NCI-H1092 treated with DMSO at 0.1 percent for 48 hours (cell line): ENCODE results near the gene SYNE3.

ENCODE experiments used
- DNase-seq: peaks from one replicate; lab custom pipeline; 2025; lab: John Stamatoyannopoulos, UW

Gene SYNE3

GRCh38 chr14:95541346-95541745, 24.9 kb upstream of the SYNE3 start:
- no peak for DNase-seq

GRCh38 chr14:95540236-95540855, 23.9 kb upstream of the SYNE3 start:
- no peak for DNase-seq

- DNase-seq, result no peak
These were observed 22.5 kb upstream of the SYNE3 start for GRCh38 chr14:95538801-95539509.

- no peak for DNase-seq
These were observed 21.0 kb upstream of the SYNE3 start for GRCh38 chr14:95537298-95538089.

GRCh38 chr14:95536671-95537070, 20.2 kb upstream of the SYNE3 start:
- no peak for DNase-seq

GRCh38 chr14:95536036-95536593, 19.7 kb upstream of the SYNE3 start:
- no peak for DNase-seq

- peak; percentile 24 for DNase-seq
These were observed 19.0 kb upstream of the SYNE3 start for GRCh38 chr14:95535226-95536021.

- peak; percentile 100 for DNase-seq
These were observed 18.1 kb upstream of the SYNE3 start, which contains the start of gene GLRX5 for GRCh38 chr14:95534299-95535225. GLRX5 (plus strand) TSS chr14:95535050; CDS start chr14:95535090, 40 bp downstream.

- no peak for DNase-seq
These were observed 17.4 kb upstream of the SYNE3 start for GRCh38 chr14:95533822-95534221.

GRCh38 chr14:95533391-95533821, 17.0 kb upstream of the SYNE3 start:
- peak; percentile 54 for DNase-seq

- no peak for DNase-seq
These were observed 15.5 kb upstream of the SYNE3 start for GRCh38 chr14:95531969-95532368.

- DNase-seq, result no peak
These were observed 15.0 kb upstream of the SYNE3 start for GRCh38 chr14:95531473-95531872.

GRCh38 chr14:95530473-95531276, 14.2 kb upstream of the SYNE3 start:
- DNase-seq, result no peak

- DNase-seq, result no peak
These were observed 12.8 kb upstream of the SYNE3 start for GRCh38 chr14:95529216-95529615.

- peak; percentile 30 for DNase-seq
These were observed 11.0 kb upstream of the SYNE3 start for GRCh38 chr14:95527387-95528002.

GRCh38 chr14:95526483-95527386, 10.3 kb upstream of the SYNE3 start:
- no peak for DNase-seq

GRCh38 chr14:95525999-95526398, 9.5 kb upstream of the SYNE3 start:
- DNase-seq, result no peak
